IMR-90 (cell line): ENCODE data around the gene FTSJ3. TPM values are rescaled to one million over a fixed set of nuclear protein-coding genes. Genes with fewer than 3 reads are reported as not detected.
A peak's percentile ranks its signal among the peaks of the same experiment; 100 is the strongest.

ENCODE experiments used
- ATAC-seq: fragments of 200-7000 bp; cut with Tn5 transposase; 2 replicates; pipeline ENCODE4 v1.9.1; 2020; ENCODE audit warnings: low read depth, mild to moderate bottlenecking, moderate library complexity
- BruUV-seq: library from RNA; stranded (reverse); fragments of 400-500 nt; replicated peaks from 2 replicates; lab custom pipeline; 2021; lab: Mats Ljungman, UMichigan
- CTCF ChIA-PET: fragments of 300-600 bp; formaldehyde crosslinking; extraction: SDS; loops from one replicate; lab custom pipeline; 2021; ENCODE audit warnings: antibody characterized with exemption; lab: Yijun Ruan, JAX
- POLR2A ChIA-PET: fragments of 300-600 bp; sonication (Branson Sonifier 250); formaldehyde crosslinking; loops from one replicate; lab custom pipeline; 2022; ENCODE audit warnings: antibody characterized with exemption; ENCODE audit not compliant: unreplicated experiment; lab: Charles Lee
- DNase-seq: peaks from one replicate; pipeline ENCODE4 v3.0.0; 2013
- H2AFZ ChIP-seq: replicated peaks from 2 replicates; pipeline ENCODE3; 2013; ENCODE audit warnings: low read length, mild to moderate bottlenecking; ENCODE audit not compliant: poor library complexity
- H2AK5ac ChIP-seq: 2 replicates; pipeline ENCODE4 v1.6.1; 2013; ENCODE audit warnings: low read depth, low read length, inconsistent platforms
- H2AK9ac ChIP-seq: replicated peaks from 2 replicates; pipeline ENCODE3; 2013; ENCODE audit warnings: mild to moderate bottlenecking, low read depth, low read length, moderate library complexity; ENCODE audit not compliant: poor library complexity
- H2BK120ac ChIP-seq: 2 replicates; pipeline ENCODE4 v1.6.1; 2013; ENCODE audit warnings: low read depth, low read length, inconsistent platforms
- H2BK15ac ChIP-seq: 3 replicates; pipeline ENCODE4 v1.6.1; 2013; ENCODE audit warnings: low read depth, low read length, inconsistent platforms
- H2BK20ac ChIP-seq: 2 replicates; pipeline ENCODE4 v1.6.1; 2013; ENCODE audit warnings: low read depth, mild to moderate bottlenecking, inconsistent platforms, low read length, moderate library complexity
- H2BK5ac ChIP-seq: 2 replicates; pipeline ENCODE4 v1.6.1; 2013; ENCODE audit warnings: mild to moderate bottlenecking, low read depth, low read length, inconsistent platforms; ENCODE audit not compliant: poor library complexity, severe bottlenecking
- H3K14ac ChIP-seq: replicated peaks from 2 replicates; pipeline ENCODE4 v1.6.1; 2013; ENCODE audit warnings: low read depth, low read length, inconsistent platforms
- H3K18ac ChIP-seq: 2 replicates; pipeline ENCODE4 v1.6.1; 2013; ENCODE audit warnings: low read depth, low read length, control low read depth
- H3K23ac ChIP-seq: 2 replicates; pipeline ENCODE4 v1.6.1; 2013; ENCODE audit warnings: low read depth, low read length, inconsistent platforms
- H3K27ac ChIP-seq: 2 replicates; pipeline ENCODE4 v1.5.1; 2013; ENCODE audit warnings: mild to moderate bottlenecking, control low read depth, low read length; ENCODE audit not compliant: insufficient read depth
- H3K27me3 ChIP-seq: 2 replicates; pipeline ENCODE4 v1.6.1; 2013; ENCODE audit warnings: low read length; ENCODE audit not compliant: control insufficient read depth, insufficient read depth
- H3K36me3 ChIP-seq: 2 replicates; pipeline ENCODE4 v1.6.1; 2013; ENCODE audit warnings: low read length, mixed read lengths; ENCODE audit not compliant: control insufficient read depth, insufficient read depth
- H3K4ac ChIP-seq: 2 replicates; pipeline ENCODE4 v1.6.1; 2013; ENCODE audit warnings: low read depth, low read length, inconsistent platforms
- H3K4me1 ChIP-seq: 2 replicates; pipeline ENCODE4 v1.6.1; 2013; ENCODE audit warnings: low read length, mixed read lengths; ENCODE audit not compliant: control insufficient read depth, insufficient read depth
- H3K4me2 ChIP-seq: 2 replicates; pipeline ENCODE4 v1.6.1; 2013; ENCODE audit warnings: low read depth, mild to moderate bottlenecking, control low read depth, low read length, moderate library complexity
- H3K4me3 ChIP-seq: 2 replicates; pipeline ENCODE4 v1.5.1; 2013; ENCODE audit warnings: low read depth, mild to moderate bottlenecking, control low read depth, low read length, moderate library complexity; ENCODE audit not compliant: insufficient read depth
- H3K56ac ChIP-seq: 2 replicates; pipeline ENCODE4 v1.6.1; 2013; ENCODE audit warnings: low read length, inconsistent platforms; ENCODE audit not compliant: insufficient read depth; ENCODE audit errors: extremely low read depth
- H3K79me1 ChIP-seq, 2 experiments: 2 replicates each; pipeline ENCODE4 v1.6.1; 2013; ENCODE audit warnings: low read length in 2 of 2, inconsistent platforms in 1 of 2, low read depth in 1 of 2
- H3K9ac ChIP-seq: 2 replicates; pipeline ENCODE4 v1.6.1; 2013; ENCODE audit warnings: low read depth, low read length, control low read depth
- H3K9me1 ChIP-seq: 2 replicates; pipeline ENCODE4 v1.6.1; 2013; ENCODE audit warnings: low read length, inconsistent platforms; ENCODE audit not compliant: insufficient read depth
- H3K9me3 ChIP-seq: 2 replicates; pipeline ENCODE4 v1.6.1; 2013; ENCODE audit warnings: low read length; ENCODE audit not compliant: control insufficient read depth, insufficient read depth
- H4K20me1 ChIP-seq: 2 replicates; pipeline ENCODE4 v1.6.1; 2013; ENCODE audit warnings: low read length, inconsistent platforms; ENCODE audit not compliant: insufficient read depth
- H4K5ac ChIP-seq: 2 replicates; pipeline ENCODE4 v1.6.1; 2013; ENCODE audit warnings: mild to moderate bottlenecking, low read depth, low read length, control low read depth
- H4K8ac ChIP-seq, 2 experiments: 2 replicates each; pipeline ENCODE4 v1.6.1; 2013; ENCODE audit warnings: low read depth in 2 of 2, low read length in 2 of 2, control low read depth in 1 of 2, inconsistent platforms in 1 of 2
- H4K91ac ChIP-seq: 2 replicates; pipeline ENCODE4 v1.6.1; 2013; ENCODE audit warnings: low read depth, low read length, inconsistent platforms; ENCODE audit not compliant: insufficient read depth
- BHLHE40 ChIP-seq: fragments of 150-350 bp; IDR thresholded peaks from 2 replicates; pipeline ENCODE4 v1.6.1; 2016; ENCODE audit warnings: mild to moderate bottlenecking, low read depth, low read length
- CEBPB ChIP-seq: IDR thresholded peaks from 2 replicates; pipeline ENCODE4 v1.6.1; 2012; ENCODE audit warnings: low read depth, low read length, improper control_type of control experiment
- CHD1 ChIP-seq: IDR thresholded peaks from 2 replicates; pipeline ENCODE4 v1.6.1; 2012; ENCODE audit warnings: low read depth, low read length, improper control_type of control experiment
- CTCF ChIP-seq: conservative IDR thresholded peaks from 2 replicates; pipeline ENCODE4 v1.5.1; 2012; ENCODE audit warnings: mild to moderate bottlenecking, low read depth, low read length, improper control_type of control experiment
- MAFK ChIP-seq: IDR thresholded peaks from 2 replicates; pipeline ENCODE4 v1.6.1; 2012; ENCODE audit warnings: low read depth, low read length, improper control_type of control experiment
- MAZ ChIP-seq: IDR thresholded peaks from 2 replicates; pipeline ENCODE4 v1.6.1; 2012; ENCODE audit warnings: low read depth, mild to moderate bottlenecking, low read length, improper control_type of control experiment, moderate library complexity, borderline replicate concordance
- MXI1 ChIP-seq: IDR thresholded peaks from 2 replicates; pipeline ENCODE4 v1.6.1; 2012; ENCODE audit warnings: low read depth, mild to moderate bottlenecking, low read length, moderate library complexity, borderline replicate concordance
- NFE2L2 ChIP-seq: fragments of 150-350 bp; IDR thresholded peaks from 2 replicates; pipeline ENCODE4 v1.6.1; 2016; ENCODE audit warnings: low read depth, mild to moderate bottlenecking, low read length
- POLR2A ChIP-seq: IDR thresholded peaks from 2 replicates; pipeline ENCODE4 v1.6.1; 2012; ENCODE audit warnings: mild to moderate bottlenecking, low read depth, low read length
- RAD21 ChIP-seq: IDR thresholded peaks from 2 replicates; pipeline ENCODE4 v1.6.1; 2012; ENCODE audit warnings: low read length, improper control_type of control experiment
- RCOR1 ChIP-seq: IDR thresholded peaks from 2 replicates; pipeline ENCODE4 v1.6.1; 2012; ENCODE audit warnings: mild to moderate bottlenecking, low read length, improper control_type of control experiment; ENCODE audit not compliant: insufficient replicate concordance
- RFX5 ChIP-seq: IDR thresholded peaks from 2 replicates; pipeline ENCODE4 v1.8.0; 2012; ENCODE audit warnings: low read depth, mild to moderate bottlenecking, low read length, moderate library complexity
- SMC3 ChIP-seq: fragments of 150-350 bp; IDR thresholded peaks from 2 replicates; pipeline ENCODE4 v1.6.1; 2016; ENCODE audit warnings: low read depth, mild to moderate bottlenecking, antibody characterized with exemption, low read length, moderate library complexity
- WGBS, 2 experiments: methylation state at CpG; one replicate each; pipeline versions ENCODE4 v1.1.5 to v1.1.7; 2013; ENCODE audit warnings: missing lambda C conversion rate in 2 of 2; ENCODE audit not compliant: insufficient read length in 1 of 2; ENCODE audit errors: extremely low coverage in 2 of 2; 5-methylcytosine and 5-hydroxymethylcytosine counted together
- dilution Hi-C: fragments of 300-500 bp; cut with HindIII; formaldehyde crosslinking; loops from one replicate; pipeline ENCODE4 v1.14.3; 2018; ENCODE audit warnings: low sequenced_read_pairs; ENCODE audit not compliant: unreplicated experiment
- in situ Hi-C: fragments of 300-500 bp; cut with MboI; formaldehyde crosslinking; loops from 3 replicates; pipeline ENCODE4 v1.14.3; 2019; ENCODE audit warnings: low sequenced_read_pairs, inconsistent platforms, mixed read lengths
- intact Hi-C: fragments of 100-400 bp; cut with micrococcal nuclease; formaldehyde crosslinking; loops from 2 replicates; pipeline ENCODE4 v1.10.0; 2022
- polyA plus RNA-seq, 3 experiments: library from polyadenylated mRNA; depleted of rRNA; stranded (reverse); fragments of >200 nt; gene quantifications; 2 replicates each; pipeline ENCODE4 v1.2.3, GENCODE V29; 2012; ENCODE audit warnings: low replicate concordance in 1 of 3
- total RNA-seq: library from RNA; depleted of rRNA; stranded (reverse); fragments of >200 nt; gene quantifications from 2 replicates; pipeline ENCODE4 v1.2.3, GENCODE V29; 2012
- TF ChIP-seq, protein P1 (sequence below): fragments of 150-350 bp; IDR thresholded peaks from 2 replicates; pipeline ENCODE4 v1.6.1; 2016; ENCODE audit warnings: low read depth, mild to moderate bottlenecking, low read length, moderate library complexity, borderline replicate concordance
- TF ChIP-seq, protein P2 (sequence below): fragments of 150-350 bp; IDR thresholded peaks from 2 replicates; pipeline ENCODE4 v1.6.1; 2017; ENCODE audit warnings: mild to moderate bottlenecking, antibody characterized with exemption, low read length, low read depth

Gene FTSJ3
- total and polyA plus RNA-seq, 2 of the 4 experiments (the other 2 are of a cell fraction) = 51.3 to 68.1 TPM

- Histone ChIP-seq H3K79me1 (peaks cover 37 to 76% of the 10 kb centered on the region in 2 experiments), H2BK120ac (no peak overlapping the region), H3K14ac (no peak overlapping the region), H3K9me3 (no peaks in the 10 kb centered on the region), H2AK9ac (no peak overlapping the region), H2AK5ac (no peak overlapping the region), H3K18ac (no peak overlapping the region), H3K9me1 (peaks cover 7% of the 10 kb centered on the region; the same call in 1 of the 2 replicates), H3K36me3 (peaks cover 64% of the 10 kb centered on the region), H4K8ac (no peak overlapping the region), H2BK15ac (no peak overlapping the region), H3K27me3 (no peaks in the 10 kb centered on the region), H3K4me2 (no peak overlapping the region), H3K56ac (no peak overlapping the region), H2AFZ (no peak overlapping the region), H4K5ac (no peak overlapping the region), H2BK20ac (no peak overlapping the region), H2BK5ac (no peak overlapping the region), H3K23ac (no peak overlapping the region), H3K9ac (no peak overlapping the region), H4K20me1 (peaks cover 52% of the 10 kb centered on the region), H3K4me3 (no peak overlapping the region), H3K4me1 (peaks cover 1% of the 10 kb centered on the region; the same call in 1 of the 2 replicates), H4K91ac (no peak overlapping the region), H3K4ac (no peak overlapping the region), H3K27ac (no peak overlapping the region)
- no CpG with 5 or more reads among the region's 5 CpGs for WGBS, 2 experiments
- CTCF ChIA-PET = no interaction called here
- in situ Hi-C loops = no loop called here
- DNase-seq (no peak), ATAC-seq (no peak)
- POLR2A ChIA-PET = no interaction called here
- TSS peak; percentile 91 for BruUV-seq
- TF ChIP-seq CTCF (no peak), MAFK (no peak), CHD1 (no peak), NFE2L2 (no peak), MAZ (no peak), SMC3 (no peak), CEBPB (no peak), POLR2A (no peak), RCOR1 (no peak), BHLHE40 (no peak), MXI1 (no peak), RFX5 (no peak), RAD21 (no peak)
- TF ChIP-seq, protein P1, sequence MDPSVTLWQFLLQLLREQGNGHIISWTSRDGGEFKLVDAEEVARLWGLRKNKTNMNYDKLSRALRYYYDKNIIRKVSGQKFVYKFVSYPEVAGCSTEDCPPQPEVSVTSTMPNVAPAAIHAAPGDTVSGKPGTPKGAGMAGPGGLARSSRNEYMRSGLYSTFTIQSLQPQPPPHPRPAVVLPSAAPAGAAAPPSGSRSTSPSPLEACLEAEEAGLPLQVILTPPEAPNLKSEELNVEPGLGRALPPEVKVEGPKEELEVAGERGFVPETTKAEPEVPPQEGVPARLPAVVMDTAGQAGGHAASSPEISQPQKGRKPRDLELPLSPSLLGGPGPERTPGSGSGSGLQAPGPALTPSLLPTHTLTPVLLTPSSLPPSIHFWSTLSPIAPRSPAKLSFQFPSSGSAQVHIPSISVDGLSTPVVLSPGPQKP = no peak
- TF ChIP-seq, protein P2, sequence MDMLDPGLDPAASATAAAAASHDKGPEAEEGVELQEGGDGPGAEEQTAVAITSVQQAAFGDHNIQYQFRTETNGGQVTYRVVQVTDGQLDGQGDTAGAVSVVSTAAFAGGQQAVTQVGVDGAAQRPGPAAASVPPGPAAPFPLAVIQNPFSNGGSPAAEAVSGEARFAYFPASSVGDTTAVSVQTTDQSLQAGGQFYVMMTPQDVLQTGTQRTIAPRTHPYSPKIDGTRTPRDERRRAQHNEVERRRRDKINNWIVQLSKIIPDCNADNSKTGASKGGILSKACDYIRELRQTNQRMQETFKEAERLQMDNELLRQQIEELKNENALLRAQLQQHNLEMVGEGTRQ = no peak
- intact Hi-C loops = no loop called here
- dilution Hi-C loops = no loop called here
Measured at GRCh38 chr17:63830278-63830677, 2.8 kb upstream of the FTSJ3 start.
